Activated T-cell treated with anti-CD3 and anti-CD28 coated beads, Interleukin-2, amount 50 U/mL, for 48 hours (primary cell): Measurements from ENCODE around the gene NACC1.
A peak's percentile ranks its signal among the peaks of the same experiment; 100 is the strongest.

Experiments used
- DNase-seq, 2 experiments: peaks; one replicate each; pipeline ENCODE4 v3.0.0-alpha.2; 2020

The NACC1 gene

GRCh38 chr19:13117772-13118423 is at the start of gene NACC1:
TSS of gene NACC1 (plus strand) at chr19:13118264. CDS start at chr19:13135208, 16,944 bp downstream.
- peak; percentile 91 to 95 for DNase-seq

- no peak for DNase-seq
Measured at GRCh38 chr19:13069415-13070359, 48.4 kb upstream of the NACC1 start.

- DNase-seq, result no peak
Measured at GRCh38 chr19:13070425-13071140, 47.5 kb upstream of the NACC1 start.

- DNase-seq, result no peak
Measured at GRCh38 chr19:13071444-13072187, 46.4 kb upstream of the NACC1 start.

- DNase-seq, result no peak
Measured at GRCh38 chr19:13072188-13072908, 45.7 kb upstream of the NACC1 start.

DNA sequence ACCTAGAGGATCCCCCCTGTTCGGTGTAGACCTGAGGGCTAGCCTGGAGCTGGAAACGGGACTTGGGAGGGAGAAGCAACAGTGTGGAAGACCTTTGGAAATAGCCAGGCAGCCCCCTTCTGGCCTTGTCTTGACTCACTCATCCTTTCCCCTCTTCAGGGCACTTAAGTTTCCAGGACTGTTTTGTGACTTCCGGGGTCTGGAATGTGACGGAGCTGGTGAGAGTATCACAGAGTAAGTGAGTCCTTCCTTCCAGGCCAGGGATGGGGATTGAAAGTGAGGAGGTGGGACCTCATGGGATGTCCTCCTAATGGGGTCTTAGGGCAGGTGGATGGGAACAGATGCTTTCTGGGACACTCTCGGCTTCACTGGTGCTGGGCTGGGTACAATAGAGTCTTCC is 44.8 kb upstream of the NACC1 start:
- DNase-seq, result no peak

GRCh38 chr19:13074378-13074777 is 43.7 kb upstream of the NACC1 start:
- DNase-seq, result no peak

- DNase-seq, result no peak
Measured at GRCh38 chr19:13076320-13076719, 41.7 kb upstream of the NACC1 start.

GRCh38 chr19:13076787-13077186 is 41.3 kb upstream of the NACC1 start:
- DNase-seq, result no peak

- no peak for DNase-seq
Measured at GRCh38 chr19:13077240-13077639, 40.8 kb upstream of the NACC1 start.

- no peak for DNase-seq
Measured at GRCh38 chr19:13078381-13078780, 39.7 kb upstream of the NACC1 start.

- DNase-seq, result no peak
Measured at GRCh38 chr19:13078897-13079541, 39.0 kb upstream of the NACC1 start.

DNA sequence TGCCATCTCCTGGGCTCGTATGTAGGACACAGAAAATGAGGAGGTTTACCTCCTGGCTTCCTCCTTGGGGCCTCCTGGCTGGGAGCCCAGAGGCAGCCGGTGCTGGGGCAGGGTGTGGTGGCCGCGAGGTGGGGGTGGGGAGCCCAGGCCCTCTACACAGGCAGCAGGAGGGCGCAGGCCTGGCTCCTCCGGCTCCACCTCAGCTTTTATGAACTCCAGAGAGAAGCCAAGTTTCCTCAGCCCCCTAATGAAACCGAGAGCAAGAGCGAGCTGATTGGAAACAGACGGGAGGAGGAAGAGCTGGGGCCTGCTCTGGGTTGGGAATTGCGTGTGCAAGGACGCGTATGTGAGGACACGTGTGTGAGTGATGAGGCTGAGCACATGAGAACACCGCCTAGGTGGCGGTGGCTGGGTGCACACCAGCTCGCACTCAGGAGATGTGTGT is 38.5 kb upstream of the NACC1 start:
- DNase-seq, result no peak

- no peak for DNase-seq
Measured at GRCh38 chr19:13082192-13083007, 35.7 kb upstream of the NACC1 start.

GRCh38 chr19:13083008-13083404 is 35.1 kb upstream of the NACC1 start:
- no peak for DNase-seq

- DNase-seq, result no peak
Measured at GRCh38 chr19:13083627-13084026, 34.4 kb upstream of the NACC1 start.

DNA sequence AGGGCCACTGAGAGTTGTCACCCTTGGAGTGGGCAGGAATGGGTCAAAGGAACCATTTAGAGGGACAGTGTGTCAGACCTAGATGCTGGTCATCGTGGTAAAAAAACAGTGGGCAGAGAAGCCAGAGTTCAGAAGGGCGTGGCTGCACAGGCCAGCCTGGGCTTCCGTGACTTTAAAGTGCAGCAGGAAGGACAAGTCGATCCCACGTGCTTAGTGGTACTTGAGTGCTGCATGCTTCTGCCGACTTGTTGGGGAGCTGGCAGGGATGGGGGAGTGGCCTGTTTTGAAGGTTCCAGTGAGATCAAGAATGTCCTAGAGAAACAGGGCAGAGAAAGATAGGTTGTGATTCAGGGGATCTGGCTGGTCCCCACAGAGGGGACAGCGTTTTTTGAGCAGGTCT is 32.4 kb upstream of the NACC1 start:
- no peak for DNase-seq

GRCh38 chr19:13086341-13086740 is 31.7 kb upstream of the NACC1 start:
- no peak for DNase-seq

DNA sequence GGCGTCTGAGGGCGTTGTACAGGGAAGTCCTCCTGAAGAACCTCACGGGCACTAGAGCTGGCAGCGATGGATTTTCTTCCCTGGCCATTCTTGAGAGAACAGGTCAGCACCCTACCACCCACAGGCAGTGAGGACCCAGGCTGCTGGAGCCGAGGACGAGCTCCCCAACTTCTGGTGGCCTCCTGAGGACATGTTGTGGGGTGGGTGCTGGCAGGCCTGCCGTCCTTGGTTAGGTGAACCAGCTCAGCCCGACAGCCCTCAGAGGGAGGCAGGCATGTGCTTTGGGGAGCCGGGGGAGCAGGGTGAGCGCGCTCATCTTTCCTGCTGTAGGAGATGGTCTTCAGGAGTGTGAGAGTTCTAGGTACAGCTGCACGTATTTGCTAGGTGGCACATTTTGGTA is 30.8 kb upstream of the NACC1 start:
- no peak for DNase-seq

GRCh38 chr19:13087795-13088537 is 30.1 kb upstream of the NACC1 start:
- DNase-seq, result no peak
